Measurements from ENCODE around the gene MEFV.

MEFV gene

GRCh38 chr16:3268294-3268693, 11.9 kb upstream of the MEFV start:
- Histone ChIP-seq H2AFZ (ENCODE audit: low read depth) (no peak overlapping the region), H3K9ac (no peak overlapping the region), H3K27ac (no peak overlapping the region), H4K20me1 (ENCODE audit: insufficient read depth) (no peaks in the 10 kb centered on the region), H3K4me2 (no peak overlapping the region), H3K79me2 (ENCODE audit: insufficient read depth, low read depth) (no peaks in the 10 kb centered on the region), H3K27me3 (ENCODE audit: insufficient read depth, low read depth) (no peaks in the 10 kb centered on the region), H3K4me1 (ENCODE audit: low read depth, poor library complexity, severe bottlenecking) (peaks cover 13% of the 10 kb centered on the region), H3K36me3 (ENCODE audit: insufficient read depth) (no peaks in the 10 kb centered on the region), H3K4me3 (IDR thresholded peaks at IDR 0.05; ENCODE audit: insufficient read depth, low read depth, low read length) (no peak overlapping the region)
- TF ChIP-seq CTCF (conservative IDR thresholded peaks at IDR 0.05; ENCODE audit: low read depth, low read length) = no peak

GRCh38 chr16:3266873-3267537, 10.6 kb upstream of the MEFV start:
- H2AFZ ChIP-seq (ENCODE audit: low read depth) = no peak overlapping the region
- no peaks in the 10 kb centered on the region for H3K79me2 ChIP-seq (ENCODE audit: insufficient read depth, low read depth)
- no peak overlapping the region for H3K9ac ChIP-seq
- peaks cover 16% of the 10 kb centered on the region for H3K4me1 ChIP-seq (ENCODE audit: low read depth, poor library complexity, severe bottlenecking)
- peak; percentile 76 for TF ChIP-seq CTCF (conservative IDR thresholded peaks at IDR 0.05; ENCODE audit: low read depth, low read length)
- H3K27me3 ChIP-seq (ENCODE audit: insufficient read depth, low read depth) = no peaks in the 10 kb centered on the region
- no peak overlapping the region for H3K4me2 ChIP-seq
- no peak overlapping the region for H3K27ac ChIP-seq
- no peaks in the 10 kb centered on the region for H4K20me1 ChIP-seq (ENCODE audit: insufficient read depth)
- H3K36me3 ChIP-seq (ENCODE audit: insufficient read depth) = no peaks in the 10 kb centered on the region
- no peak overlapping the region for H3K4me3 ChIP-seq (IDR thresholded peaks at IDR 0.05; ENCODE audit: insufficient read depth, low read depth, low read length)

- no peaks in the 10 kb centered on the region for H3K27me3 ChIP-seq (ENCODE audit: insufficient read depth, low read depth)
- peak overlapping the region; percentile 85 for H3K27ac ChIP-seq
- peak overlapping the region; percentile 43 for H3K4me3 ChIP-seq (IDR thresholded peaks at IDR 0.05; ENCODE audit: insufficient read depth, low read depth, low read length)
- H2AFZ ChIP-seq (ENCODE audit: low read depth) = peak overlapping the region; percentile 66
- no peaks in the 10 kb centered on the region for H3K79me2 ChIP-seq (ENCODE audit: insufficient read depth, low read depth)
- peak overlapping the region; percentile 86 for H3K4me2 ChIP-seq
- H3K4me1 ChIP-seq (ENCODE audit: low read depth, poor library complexity, severe bottlenecking) = peaks cover 16% of the 10 kb centered on the region
- H3K36me3 ChIP-seq (ENCODE audit: insufficient read depth) = no peaks in the 10 kb centered on the region
- H3K9ac ChIP-seq = peak overlapping the region; percentile 66
- TF ChIP-seq CTCF (conservative IDR thresholded peaks at IDR 0.05; ENCODE audit: low read depth, low read length) = 0 out of 2 replicates have a peak, but pooled peaks have one; percentile 7
- H4K20me1 ChIP-seq (ENCODE audit: insufficient read depth) = no peaks in the 10 kb centered on the region
Measured at GRCh38 chr16:3264137-3265036, 8.0 kb upstream of the MEFV start.

GRCh38 chr16:3262517-3262916, 6.1 kb upstream of the MEFV start:
- TF ChIP-seq CTCF (conservative IDR thresholded peaks at IDR 0.05; ENCODE audit: low read depth, low read length) = no peak
- Histone ChIP-seq H3K4me1 (ENCODE audit: low read depth, poor library complexity, severe bottlenecking) (peaks cover 16% of the 10 kb centered on the region), H3K27me3 (ENCODE audit: insufficient read depth, low read depth) (no peaks in the 10 kb centered on the region), H2AFZ (ENCODE audit: low read depth) (no peak overlapping the region), H3K27ac (no peak overlapping the region), H4K20me1 (ENCODE audit: insufficient read depth) (no peaks in the 10 kb centered on the region), H3K79me2 (ENCODE audit: insufficient read depth, low read depth) (no peaks in the 10 kb centered on the region), H3K9ac (no peak overlapping the region), H3K4me2 (peak overlapping the region; percentile 42; the same call in 1 of the 2 replicates), H3K4me3 (IDR thresholded peaks at IDR 0.05; ENCODE audit: insufficient read depth, low read depth, low read length) (no peak overlapping the region), H3K36me3 (ENCODE audit: insufficient read depth) (no peaks in the 10 kb centered on the region)

Data from KMS-11 (cell line).